Embryonic facial prominence (tissue), 1 donor: ENCODE results near the gene DLG5.

Source experiments
- DNase-seq: peaks from one replicate; pipeline ENCODE4 v3.0.0-alpha.2; 2016; ENCODE audit errors: extremely low spot score

Gene DLG5

GRCh38 chr10:77926566-77927401 lies at the start of gene DLG5:
Gene DLG5, minus strand, starts transcription at chr10:77926755. Its CDS starts 235 bp downstream, at chr10:77926520.
- DNase-seq, result peak; percentile 50

- no peak for DNase-seq
Measured at GRCh38 chr10:77975086-77975666, 48.6 kb upstream of the DLG5 start.

- no peak for DNase-seq
Measured at GRCh38 chr10:77974396-77975074, 48.0 kb upstream of the DLG5 start.

- DNase-seq, result no peak
Measured at GRCh38 chr10:77973276-77973675, 46.7 kb upstream of the DLG5 start.

GRCh38 chr10:77972148-77972547 lies 45.6 kb upstream of the DLG5 start:
- no peak for DNase-seq

- DNase-seq, result no peak
Measured at GRCh38 chr10:77971804-77972144, 45.2 kb upstream of the DLG5 start.

- peak; percentile 69 for DNase-seq
Measured at GRCh38 chr10:77970869-77971803, 44.6 kb upstream of the DLG5 start.

- no peak for DNase-seq
Measured at GRCh38 chr10:77969114-77969513, 42.6 kb upstream of the DLG5 start.

GRCh38 chr10:77967611-77968022 lies 41.1 kb upstream of the DLG5 start:
- peak; percentile 90 for DNase-seq

GRCh38 chr10:77965294-77965693 lies 38.7 kb upstream of the DLG5 start:
- no peak for DNase-seq

GRCh38 chr10:77964811-77965210 lies 38.3 kb upstream of the DLG5 start:
- no peak for DNase-seq

- no peak for DNase-seq
Measured at GRCh38 chr10:77963901-77964300, 37.3 kb upstream of the DLG5 start.

GRCh38 chr10:77962350-77963146 lies 36.0 kb upstream of the DLG5 start:
- no peak for DNase-seq

GRCh38 chr10:77961668-77962067 lies 35.1 kb upstream of the DLG5 start:
- DNase-seq, result no peak

- DNase-seq, result no peak
Measured at GRCh38 chr10:77960829-77961329, 34.3 kb upstream of the DLG5 start.

GRCh38 chr10:77959887-77960455 lies 33.4 kb upstream of the DLG5 start:
- DNase-seq, result no peak

- DNase-seq, result no peak
Measured at GRCh38 chr10:77959384-77959783, 32.8 kb upstream of the DLG5 start.

GRCh38 chr10:77955136-77955535 lies 28.6 kb upstream of the DLG5 start:
- no peak for DNase-seq

- DNase-seq, result peak; percentile 35
Measured at GRCh38 chr10:77949167-77949566, 22.6 kb upstream of the DLG5 start.

GRCh38 chr10:77946084-77946483 lies 19.5 kb upstream of the DLG5 start:
- no peak for DNase-seq
